Sigmoid colon (tissue), 7 donors: ENCODE measurements around the gene NDUFS6. TPM values are rescaled to one million over a fixed set of nuclear protein-coding genes. Genes with fewer than 3 reads are reported as not detected.

Experiments used
- DNase-seq: peaks from one replicate; pipeline ENCODE4 v3.0.0-alpha.2; 2019
- H3K27ac ChIP-seq, 4 donors: fragments of 200-600 bp; sonication (generic); one replicate each; pipeline ENCODE4 v1.5.1; 2016 to 2019; ENCODE audit warnings: mild to moderate bottlenecking in 1 of 4
- H3K27me3 ChIP-seq, 3 donors: fragments of 200-600 bp; sonication (generic); one replicate each; pipeline ENCODE4 v1.5.1; 2019; ENCODE audit warnings: mild to moderate bottlenecking in 1 of 3
- H3K36me3 ChIP-seq, 4 donors: fragments of 200-600 bp; sonication (generic); one replicate each; pipeline ENCODE4 v1.5.1; 2016 to 2019
- H3K4me1 ChIP-seq, 4 donors: fragments of 200-600 bp; sonication (generic); one replicate each; pipeline ENCODE4 v1.5.1; 2017 to 2019
- H3K4me3 ChIP-seq, 4 donors: fragments of 200-600 bp; sonication (generic); one replicate each; pipeline ENCODE4 v1.5.1; 2017 to 2019; ENCODE audit warnings: mild to moderate bottlenecking in 2 of 4, moderate library complexity in 1 of 4
- H3K9me3 ChIP-seq, 4 donors: fragments of 200-600 bp in 3 of 4; sonication (generic) in 3 of 4; one replicate each; pipeline versions ENCODE4 v1.5.1 to v1.6.1; 2013 to 2019
- EP300 ChIP-seq, 4 donors: sonication (generic); formaldehyde crosslinking; IDR thresholded peaks; one replicate each; pipeline ENCODE4 v1.6.1; 2017; ENCODE audit warnings: antibody characterized with exemption in 4 of 4
- POLR2A ChIP-seq, 2 donors: fragments of 450-650 bp; IDR thresholded peaks; one replicate each; pipeline ENCODE4 v1.6.1; 2016; ENCODE audit warnings: antibody characterized with exemption in 2 of 2, mild to moderate bottlenecking in 2 of 2, moderate library complexity in 2 of 2
- POLR2AphosphoS5 ChIP-seq, 4 donors: sonication (generic); formaldehyde crosslinking; IDR thresholded peaks; one replicate each; pipeline ENCODE4 v1.6.1; 2017; ENCODE audit warnings: antibody characterized with exemption in 4 of 4
- WGBS, 2 donors: extraction: QIAGEN DNeasy Blood & Tissue Kit; methylation state at CpG; one replicate each; pipeline ENCODE4 v1.1.7; 2013; 5-methylcytosine and 5-hydroxymethylcytosine counted together
- intact Hi-C: fragments of 100-400 bp; cut with DNase I; formaldehyde crosslinking; loops from one replicate; pipeline ENCODE4 v1.15.1; 2023
- polyA plus RNA-seq, 3 donors: library from polyadenylated mRNA; stranded (reverse); fragments of 200-250 nt; gene quantifications; one replicate each; pipeline ENCODE4 v1.2.3, GENCODE V29; 2013
- total RNA-seq, 4 donors: library from RNA; depleted of rRNA; stranded (reverse); fragments of >200 nt; gene quantifications; one replicate each; pipeline ENCODE4 v1.1.0, GENCODE V29; 2016
- TF ChIP-seq, protein P1 (sequence below), 4 experiments: fragments of 450-650 bp in 3 of 4; fragments of 200-600 bp in 1 of 4; IDR thresholded peaks; one replicate each; pipeline ENCODE4 v1.5.1; 2016 to 2019; ENCODE audit warnings: antibody characterized with exemption in 4 of 4, mild to moderate bottlenecking in 3 of 4, moderate library complexity in 2 of 4
- donor health status: healthy with polysubstance abuse.
- donor health status: Bipolar disorder and iron deficiency.
- donor health status: healthy.

The NDUFS6 gene
- total and polyA plus RNA-seq, 7 donors: 34.9 to 156 (median 82.6) TPM

DNA sequence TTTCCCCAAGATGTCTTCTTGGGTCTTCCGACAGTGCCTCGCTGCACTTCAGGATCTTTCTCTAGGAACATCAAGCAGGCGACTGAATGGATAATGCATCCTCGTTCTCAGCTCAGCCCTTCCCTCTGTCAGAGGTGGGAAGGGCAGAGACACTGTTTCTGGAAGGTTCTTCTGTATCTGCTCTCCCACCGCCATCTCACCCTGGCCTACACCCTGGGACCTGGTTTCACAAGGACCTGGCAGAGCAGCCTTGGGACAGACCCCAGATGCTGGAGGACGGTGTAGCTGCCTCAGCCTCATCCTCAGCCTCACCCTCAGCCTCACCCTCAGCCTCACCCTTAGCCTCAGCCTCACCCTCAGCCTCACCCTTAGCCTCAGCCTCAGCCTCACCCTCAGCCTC lies 20.1 kb upstream of the NDUFS6 start:
- WGBS, 2 donors: 87 to 93% methylated on average over 6 of the region's 6 CpGs
- Histone ChIP-seq H3K4me3 (no peak overlapping the region), H3K27me3 (peaks cover 0 to 15% (median 0%) of the 10 kb centered on the region in 3 donors), H3K36me3 (no peaks in the 10 kb centered on the region), H3K9me3 (no peaks in the 10 kb centered on the region), H3K4me1 (no peaks in the 10 kb centered on the region), H3K27ac (no peak overlapping the region)
- peak; percentile 26 for DNase-seq
- intact Hi-C loops: no loop called here
- TF ChIP-seq EP300 (IDR thresholded peaks at IDR 0.05) (no peak), POLR2AphosphoS5 (IDR thresholded peaks at IDR 0.05) (no peak), POLR2A (IDR thresholded peaks at IDR 0.05) (no peak)
- TF ChIP-seq, protein P1, sequence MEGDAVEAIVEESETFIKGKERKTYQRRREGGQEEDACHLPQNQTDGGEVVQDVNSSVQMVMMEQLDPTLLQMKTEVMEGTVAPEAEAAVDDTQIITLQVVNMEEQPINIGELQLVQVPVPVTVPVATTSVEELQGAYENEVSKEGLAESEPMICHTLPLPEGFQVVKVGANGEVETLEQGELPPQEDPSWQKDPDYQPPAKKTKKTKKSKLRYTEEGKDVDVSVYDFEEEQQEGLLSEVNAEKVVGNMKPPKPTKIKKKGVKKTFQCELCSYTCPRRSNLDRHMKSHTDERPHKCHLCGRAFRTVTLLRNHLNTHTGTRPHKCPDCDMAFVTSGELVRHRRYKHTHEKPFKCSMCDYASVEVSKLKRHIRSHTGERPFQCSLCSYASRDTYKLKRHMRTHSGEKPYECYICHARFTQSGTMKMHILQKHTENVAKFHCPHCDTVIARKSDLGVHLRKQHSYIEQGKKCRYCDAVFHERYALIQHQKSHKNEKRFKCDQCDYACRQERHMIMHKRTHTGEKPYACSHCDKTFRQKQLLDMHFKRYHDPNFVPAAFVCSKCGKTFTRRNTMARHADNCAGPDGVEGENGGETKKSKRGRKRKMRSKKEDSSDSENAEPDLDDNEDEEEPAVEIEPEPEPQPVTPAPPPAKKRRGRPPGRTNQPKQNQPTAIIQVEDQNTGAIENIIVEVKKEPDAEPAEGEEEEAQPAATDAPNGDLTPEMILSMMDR (IDR thresholded peaks at IDR 0.05): no peak

DNA sequence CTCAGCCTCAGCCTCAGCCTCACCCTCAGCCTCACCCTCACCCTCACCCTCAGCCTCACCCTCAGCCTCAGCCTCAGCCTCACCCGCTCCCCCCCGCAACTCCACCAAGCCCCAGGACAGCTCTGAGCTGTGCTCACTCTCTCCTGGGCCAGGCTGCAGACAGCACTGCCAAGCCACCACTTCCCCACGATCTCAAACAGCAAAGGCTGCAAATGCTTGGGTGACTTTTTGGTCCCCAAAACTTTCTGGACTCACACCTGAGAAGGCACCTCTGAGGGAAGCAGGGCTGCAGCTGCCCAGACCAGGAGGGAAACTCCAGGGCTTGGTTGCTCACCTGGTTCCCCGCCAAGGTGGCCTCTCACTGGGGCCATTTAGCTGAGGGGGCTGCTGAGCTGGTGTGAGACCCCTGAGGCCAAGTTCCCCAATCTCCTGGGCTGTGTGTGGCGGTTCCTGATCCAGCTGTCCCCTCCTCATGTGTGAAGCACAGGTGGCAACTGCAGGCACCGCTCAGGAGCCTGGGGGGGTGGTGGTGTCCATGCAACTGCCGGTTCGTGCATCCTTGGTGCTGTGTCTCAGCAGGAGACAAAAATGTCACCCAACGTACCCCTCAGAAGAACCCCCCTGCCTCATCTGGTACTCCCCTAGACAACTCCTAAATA lies 19.4 kb upstream of the NDUFS6 start:
- intact Hi-C loops: no loop called here
- Histone ChIP-seq H3K27me3 (peaks cover 0 to 22% (median 0%) of the 10 kb centered on the region in 3 donors), H3K27ac (no peak overlapping the region), H3K9me3 (no peaks in the 10 kb centered on the region), H3K36me3 (no peaks in the 10 kb centered on the region), H3K4me1 (no peaks in the 10 kb centered on the region), H3K4me3 (no peak overlapping the region)
- DNase-seq: peak; percentile 52
- TF ChIP-seq EP300 (IDR thresholded peaks at IDR 0.05) (no peak), POLR2AphosphoS5 (IDR thresholded peaks at IDR 0.05) (no peak), POLR2A (IDR thresholded peaks at IDR 0.05) (no peak)
- TF ChIP-seq, protein P1 (IDR thresholded peaks at IDR 0.05): no peak
- 83 to 87% methylated on average over 9 of the region's 9 CpGs for whole genome bisulfite sequencing, 2 donors

DNA sequence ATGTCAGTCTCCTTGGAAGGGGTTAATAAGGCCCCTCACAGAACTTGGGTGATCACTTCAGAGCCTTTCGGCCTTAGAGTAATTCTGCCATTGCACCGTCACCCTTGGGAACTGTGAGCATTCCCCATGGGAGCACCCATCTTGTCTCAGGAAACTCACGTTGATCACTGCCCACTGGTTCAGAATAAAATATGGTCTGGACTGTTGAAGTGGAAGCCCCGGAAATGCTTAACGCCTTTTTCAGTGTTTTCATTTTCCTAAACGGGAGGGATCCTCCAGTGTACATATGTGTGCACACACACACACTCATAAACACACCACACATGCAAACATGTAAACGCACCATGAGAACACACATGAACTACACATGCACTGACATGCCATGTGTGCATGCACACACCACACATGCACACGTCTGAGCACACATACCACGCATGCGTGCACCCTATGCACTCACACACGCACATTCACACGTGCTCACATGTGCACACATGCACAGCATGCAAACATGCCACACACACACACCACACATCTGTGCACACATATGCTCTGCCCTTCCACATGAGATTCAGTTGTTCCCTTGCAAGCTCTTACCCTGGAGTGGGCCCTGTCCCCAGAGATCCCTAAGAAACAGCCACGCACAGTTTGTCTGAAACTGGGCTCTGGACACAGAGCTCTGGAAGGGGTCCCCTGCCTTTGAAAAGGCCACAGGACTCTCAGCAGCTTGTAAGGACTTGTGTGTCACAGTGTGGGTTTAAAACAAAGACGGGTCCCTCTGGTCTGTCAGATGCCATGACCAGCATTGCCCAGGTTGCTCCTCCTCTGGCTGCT lies 18.6 kb upstream of the NDUFS6 start:
- peaks cover 0 to 29% (median 0%) of the 10 kb centered on the region in 3 donors for H3K27me3 ChIP-seq

DNA sequence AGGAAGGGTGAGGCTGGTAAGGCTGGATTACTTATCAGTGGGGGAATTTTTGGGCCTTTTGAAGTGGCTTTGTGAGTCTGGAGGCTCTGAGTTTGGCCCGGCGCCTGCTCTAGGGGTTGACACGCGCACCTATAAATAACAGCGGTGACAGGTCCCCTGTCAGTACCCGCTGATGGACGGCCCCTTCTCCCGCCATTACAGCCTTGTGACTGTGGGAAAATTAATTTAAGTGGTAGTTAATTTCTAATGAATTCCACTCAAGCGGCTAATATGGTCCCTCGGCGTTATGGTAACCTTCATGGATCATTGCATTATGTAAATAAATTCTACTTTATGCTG lies 18.0 kb upstream of the NDUFS6 start:
- Histone ChIP-seq H3K4me1 (no peaks in the 10 kb centered on the region), H3K4me3 (no peak overlapping the region), H3K9me3 (no peaks in the 10 kb centered on the region), H3K36me3 (no peaks in the 10 kb centered on the region), H3K27me3 (peaks cover 0 to 31% (median 0%) of the 10 kb centered on the region in 3 donors), H3K27ac (no peak overlapping the region)
- 47 to 59% methylated on average over 11 of the region's 11 CpGs for WGBS, 2 donors
- intact Hi-C loops: no loop called here
- no peak for TF ChIP-seq POLR2A (IDR thresholded peaks at IDR 0.05)
- DNase-seq: peak; percentile 40

More for the DNA sequence above, 18.6 kb upstream of the NDUFS6 start:
- H3K4me1 ChIP-seq: no peaks in the 10 kb centered on the region
- 70% methylated on average over 14 of the region's 14 CpGs for WGBS, 2 donors
- intact Hi-C loops: no loop called here
- H3K27ac ChIP-seq: no peak overlapping the region
- H3K4me3 ChIP-seq: no peak overlapping the region
- H3K9me3 ChIP-seq: no peaks in the 10 kb centered on the region
- no peak for TF ChIP-seq POLR2AphosphoS5 (IDR thresholded peaks at IDR 0.05)
- TF ChIP-seq, protein P1 (IDR thresholded peaks at IDR 0.05): no peak
- no peak for TF ChIP-seq POLR2A (IDR thresholded peaks at IDR 0.05)
- TF ChIP-seq EP300 (IDR thresholded peaks at IDR 0.05): no peak
- peak; percentile 29 for DNase-seq
- no peaks in the 10 kb centered on the region for H3K36me3 ChIP-seq
